Stimulated activated CD4-positive, alpha-beta T cell treated with anti-CD3 and anti-CD28 coated beads, TNF-alpha, amount 100 ng/mL, for 4 hours (primary cell): ENCODE data around the gene GJD3.

ENCODE experiments used
- DNase-seq, 3 experiments: peaks; one replicate each; pipeline ENCODE4 v3.0.0-alpha.2; 2020; ENCODE audit warnings: low read depth in 3 of 3

GJD3 gene

DNA sequence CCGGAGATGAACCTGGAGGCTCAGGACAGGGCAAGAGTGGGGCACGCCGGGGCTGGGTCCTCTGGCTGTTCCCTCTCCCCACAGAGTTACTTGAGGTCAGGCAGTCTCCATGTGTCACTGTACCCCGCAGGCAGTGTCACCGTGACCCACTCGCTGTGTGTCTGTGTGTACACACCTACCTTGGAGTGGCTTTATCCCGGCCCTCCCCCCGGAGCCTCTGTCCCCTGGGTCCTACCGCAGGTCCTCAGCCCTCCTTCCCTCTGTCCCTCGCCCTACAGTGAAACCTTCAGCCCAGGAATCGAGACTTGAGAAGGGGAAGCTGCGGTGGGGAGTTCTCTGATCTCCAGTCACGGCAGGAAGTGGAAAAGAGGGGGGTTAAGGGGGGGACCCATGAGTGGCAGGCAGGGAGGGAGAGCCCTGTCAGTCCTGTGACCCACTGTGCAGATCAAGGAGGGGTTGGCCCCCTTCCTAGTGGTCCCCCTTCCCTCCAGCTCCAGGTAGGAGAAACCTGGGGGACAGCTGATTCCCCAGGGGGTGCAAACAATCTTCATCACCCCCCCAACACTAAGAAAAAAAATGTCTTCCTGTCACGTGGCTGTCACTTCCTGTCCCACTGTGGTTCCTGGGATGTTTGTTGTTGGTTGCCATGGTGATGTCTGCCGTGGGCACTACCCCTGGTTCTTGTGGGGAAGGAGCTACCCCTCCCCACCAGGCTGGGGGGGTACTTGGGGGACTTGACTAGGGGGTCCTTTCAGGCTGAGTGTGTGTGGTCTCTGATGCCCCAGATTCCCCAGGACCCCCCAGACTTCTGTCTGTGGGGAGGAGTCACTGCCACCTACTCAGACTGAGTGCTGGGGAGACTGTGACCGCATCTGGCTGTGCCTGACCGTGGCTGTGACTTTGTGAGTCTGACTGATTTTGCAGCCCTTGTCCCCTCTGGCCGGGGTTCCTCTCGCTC is 41.9 kb downstream of the GJD3 start:
- peak in 2 of 3 experiments; percentile 68 to 71 for DNase-seq

DNA sequence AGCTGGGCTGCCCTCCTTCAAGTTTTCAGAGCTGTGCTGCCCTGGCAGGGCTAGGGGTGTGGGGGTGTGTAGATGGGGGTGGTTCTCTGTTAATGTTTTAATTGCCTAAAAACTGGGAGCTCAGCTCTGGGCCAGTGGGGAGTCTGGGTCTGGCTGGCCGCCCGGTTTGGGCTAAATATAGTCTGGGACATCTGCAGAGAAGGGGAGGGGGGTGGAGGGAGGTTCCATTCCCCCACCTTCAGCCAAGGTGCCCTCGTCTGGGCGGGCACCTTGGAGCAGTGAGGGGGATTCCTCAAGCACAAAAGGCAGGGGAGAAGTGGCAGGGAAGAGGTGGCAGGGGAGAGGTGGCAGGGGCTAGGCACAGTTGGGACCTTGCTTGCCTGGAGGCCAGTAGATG is 42.6 kb downstream of the GJD3 start:
- no peak for DNase-seq

DNA sequence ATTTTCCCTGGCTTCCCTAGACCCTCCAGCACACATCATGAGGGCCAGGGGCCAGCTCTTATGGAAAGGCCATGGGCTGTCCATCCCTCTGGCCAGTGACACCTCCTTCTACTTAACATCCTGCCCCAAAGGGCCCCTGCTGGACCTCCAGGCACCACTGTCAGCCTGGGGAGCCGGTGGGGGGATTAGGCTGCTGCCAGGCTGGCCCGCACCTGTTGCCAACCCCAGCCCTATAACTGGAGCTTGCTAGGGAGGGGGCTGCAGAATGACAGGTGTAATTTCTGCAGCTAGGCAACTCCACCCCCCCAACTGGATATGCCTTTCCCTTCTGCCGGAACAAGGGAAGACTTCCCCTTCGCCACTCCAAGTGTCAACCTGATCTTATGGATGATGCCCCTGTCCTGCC is 43.0 kb downstream of the GJD3 start:
- DNase-seq = no peak

GRCh38 chr17:40320756-40321523 is 43.6 kb downstream of the GJD3 start:
- peak in 1 of 3 experiments; percentile 62 for DNase-seq

- DNase-seq = peak in 2 of 3 experiments; percentile 72 to 78
These were observed 44.6 kb downstream of the GJD3 start for GRCh38 chr17:40319651-40320540.

DNA sequence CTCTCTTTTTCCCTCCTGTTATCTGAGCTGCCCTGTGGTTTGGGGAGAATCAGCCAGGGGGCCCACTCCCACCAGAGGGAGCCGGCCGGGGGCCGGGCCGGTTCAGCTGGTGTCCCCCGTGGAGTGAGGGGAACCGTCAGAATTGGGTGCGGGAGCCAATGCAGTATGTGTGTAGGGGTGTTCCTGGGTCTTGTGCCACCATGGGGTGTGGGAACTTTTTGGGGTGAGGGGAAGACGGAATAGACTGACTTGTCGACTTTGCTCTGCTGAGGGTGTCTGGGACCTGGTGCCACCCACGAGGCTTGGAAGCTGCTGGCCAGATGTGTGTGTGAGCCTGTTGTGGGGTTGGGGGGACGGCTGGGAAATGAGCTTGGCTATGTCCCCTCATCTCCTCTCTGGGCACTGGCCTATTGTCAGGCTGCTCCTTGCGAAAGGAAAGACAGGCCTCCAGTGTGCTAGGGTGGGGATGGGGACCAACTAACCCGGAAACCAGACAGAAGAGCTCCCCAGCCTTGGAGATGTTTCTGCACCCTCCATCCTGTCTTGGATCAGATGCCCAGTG is 45.6 kb downstream of the GJD3 start:
- no peak for DNase-seq

- peak; percentile 87 to 88 (median 87) for DNase-seq
These were observed 46.4 kb downstream of the GJD3 start for GRCh38 chr17:40317880-40318829.

GRCh38 chr17:40317345-40317873 is 47.1 kb downstream of the GJD3 start:
- no peak for DNase-seq

DNA sequence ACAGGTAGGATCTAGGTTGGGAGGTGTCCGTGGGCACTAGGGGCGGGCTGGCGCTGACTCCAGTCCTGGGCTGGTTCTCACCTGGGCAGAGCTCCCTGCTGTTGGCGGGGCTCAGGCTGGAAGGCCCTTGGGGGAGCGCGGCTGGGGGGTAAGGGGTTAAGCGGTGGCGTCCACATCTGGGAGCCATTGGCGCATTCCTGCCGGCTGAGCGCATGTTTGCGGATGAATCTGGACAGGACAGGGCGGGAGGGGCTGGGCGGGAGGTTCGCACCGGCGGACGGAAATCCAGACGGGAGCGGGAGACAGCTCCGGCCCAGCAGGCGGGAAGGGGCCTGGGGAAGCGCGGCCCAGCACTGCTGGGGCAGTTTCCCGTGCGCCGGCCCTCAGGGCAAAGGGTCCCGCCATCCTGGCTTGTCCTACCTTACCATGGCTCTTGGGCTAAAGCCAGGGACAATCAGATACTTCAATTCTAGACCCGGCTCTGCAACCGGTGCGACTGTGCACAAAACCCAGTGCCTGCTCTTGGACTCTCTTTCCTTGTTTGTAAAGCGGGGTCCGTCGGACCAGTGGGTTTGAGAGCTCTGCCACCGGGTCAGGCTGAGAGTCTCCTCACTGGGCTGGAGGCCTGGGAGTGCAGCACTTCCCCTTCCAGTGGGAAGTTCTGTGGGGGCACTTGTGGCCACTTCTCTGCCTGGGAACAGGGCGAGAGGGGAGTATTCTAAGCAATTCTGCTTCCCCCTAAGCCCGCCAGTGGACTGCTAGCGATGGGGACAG is 47.8 kb downstream of the GJD3 start:
- no peak for DNase-seq

GRCh38 chr17:40315678-40316570 is 48.6 kb downstream of the GJD3 start:
- no peak for DNase-seq

DNA sequence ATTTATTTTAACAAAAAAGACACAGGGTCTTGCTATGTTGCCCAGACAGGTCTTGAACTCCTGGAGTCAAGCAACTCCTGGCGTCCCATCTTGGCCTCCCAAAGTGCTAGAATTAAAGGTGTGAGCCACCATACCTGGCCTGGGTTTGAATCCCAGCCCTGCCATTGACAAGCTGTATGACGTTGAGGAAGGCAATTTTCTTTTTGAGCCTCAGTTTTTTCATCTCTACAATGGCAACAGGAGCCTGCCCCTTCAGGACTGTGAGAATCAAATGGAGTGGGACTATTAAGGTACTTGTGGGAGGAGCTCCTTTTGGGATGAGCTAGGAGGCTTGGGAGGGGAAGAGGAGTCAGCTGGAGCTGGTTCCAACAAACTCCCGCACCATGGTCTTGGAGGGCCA is 49.3 kb downstream of the GJD3 start:
- DNase-seq = no peak

DNA sequence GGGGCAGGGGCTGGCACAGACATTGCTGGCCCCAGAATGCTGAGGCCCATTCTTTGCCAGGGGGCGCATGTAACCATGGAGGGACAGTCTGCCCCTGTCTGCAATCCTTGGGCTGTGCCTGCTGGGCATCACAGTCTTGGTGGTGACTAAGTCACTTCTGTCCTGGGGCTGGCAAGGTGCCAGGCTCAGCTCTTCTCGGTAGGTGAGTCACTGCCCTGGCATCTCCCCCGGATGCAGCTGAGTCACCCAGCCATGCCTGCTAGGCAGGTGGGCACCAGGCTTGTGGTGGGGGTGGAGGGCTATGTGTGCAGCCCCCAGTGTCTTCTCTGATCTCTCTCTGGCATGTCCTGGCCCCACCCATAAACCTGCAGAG is 50.0 kb downstream of the GJD3 start:
- peak; percentile 68 to 89 (median 83) for DNase-seq

DNA sequence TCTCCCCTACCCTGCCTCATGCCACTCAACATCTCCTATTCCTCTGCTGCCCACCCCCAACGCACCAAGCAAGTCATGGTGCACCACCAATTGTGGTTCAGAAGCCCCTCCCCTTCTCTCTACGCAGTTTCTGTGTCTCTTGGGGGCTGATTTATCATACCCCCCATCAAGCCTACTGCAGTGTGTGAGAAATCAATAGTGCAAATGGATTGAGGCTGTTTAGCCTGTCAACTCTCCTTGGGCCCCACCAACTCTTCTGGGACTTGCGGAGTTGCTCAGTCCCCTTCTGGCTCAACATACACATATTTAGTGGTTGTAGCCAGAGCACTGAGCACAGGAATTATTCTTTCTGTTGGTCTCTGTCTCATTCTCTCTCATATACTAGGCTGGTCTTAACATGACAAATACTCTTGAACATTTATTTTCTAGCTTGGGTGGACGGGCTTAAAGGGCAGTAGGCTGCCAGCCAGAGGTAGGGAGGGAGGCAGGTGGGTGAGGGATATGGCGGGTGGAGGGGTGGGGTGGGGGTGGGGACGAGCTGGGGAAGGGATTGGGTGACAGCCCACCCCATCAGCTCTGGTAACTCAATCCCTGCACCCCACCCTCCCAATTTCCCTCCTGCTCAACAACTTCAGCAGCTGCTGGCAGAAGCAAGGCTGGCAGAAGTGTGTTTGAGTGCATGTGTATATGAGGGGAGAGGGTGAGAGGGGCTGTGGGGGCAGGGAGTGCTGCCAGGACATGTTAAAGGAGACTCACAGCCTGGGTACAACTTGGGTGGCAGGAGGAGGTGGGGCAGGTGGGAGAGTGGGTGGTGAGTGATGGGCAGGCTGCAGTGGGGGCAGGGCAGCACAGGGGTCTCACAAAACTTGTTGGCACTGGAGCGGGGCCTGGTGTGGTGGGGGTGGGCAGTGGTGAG is 50.6 kb downstream of the GJD3 start:
- no peak for DNase-seq
